Measurements from ENCODE around the gene AXIN1.
"Not testable (repeated sequence)": the region's sequence is repeated elsewhere in the genome, so short reads cannot be mapped to it uniquely, and the experiment has no call there.

AXIN1 gene

DNA sequence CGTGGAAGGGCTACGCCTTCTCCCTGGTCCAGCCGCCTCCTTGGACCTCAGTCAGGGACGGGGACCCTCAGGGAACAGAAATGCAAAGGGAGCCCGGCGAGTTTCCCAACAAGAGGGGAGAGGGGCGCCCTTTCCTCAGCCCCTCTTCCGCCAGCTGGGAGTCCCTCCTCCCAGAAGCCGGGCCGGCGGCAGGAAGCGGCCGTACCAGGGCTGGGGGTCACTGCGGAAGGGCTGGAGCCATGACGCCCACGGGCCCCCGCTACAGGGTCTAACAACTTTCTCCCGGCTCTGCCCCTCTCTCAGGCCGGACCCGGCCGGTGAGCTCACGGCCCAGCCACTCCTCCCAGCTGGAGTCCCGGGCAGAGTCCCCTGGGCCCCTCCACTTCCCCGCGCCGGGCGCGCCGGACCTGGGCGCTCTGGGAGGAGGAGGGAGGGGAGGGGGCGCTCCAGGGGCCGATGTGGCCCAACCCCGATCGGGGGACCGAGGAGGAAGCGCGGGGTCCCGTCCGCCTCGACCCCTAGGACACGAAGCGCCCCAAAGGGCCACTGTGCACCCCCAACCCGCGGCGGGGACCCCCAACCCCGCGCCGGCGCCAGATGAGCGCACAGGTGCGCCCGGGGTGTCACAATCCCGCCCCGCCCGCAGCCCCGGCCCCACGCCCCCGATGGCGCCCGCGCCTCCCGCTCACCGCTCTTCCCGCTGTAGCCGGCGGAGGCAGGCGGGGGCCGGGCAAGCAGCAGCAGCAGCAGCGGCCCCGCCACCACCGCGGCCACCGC is 28.7 kb upstream of the AXIN1 start:
- DNase-seq: peak; percentile 52

DNA sequence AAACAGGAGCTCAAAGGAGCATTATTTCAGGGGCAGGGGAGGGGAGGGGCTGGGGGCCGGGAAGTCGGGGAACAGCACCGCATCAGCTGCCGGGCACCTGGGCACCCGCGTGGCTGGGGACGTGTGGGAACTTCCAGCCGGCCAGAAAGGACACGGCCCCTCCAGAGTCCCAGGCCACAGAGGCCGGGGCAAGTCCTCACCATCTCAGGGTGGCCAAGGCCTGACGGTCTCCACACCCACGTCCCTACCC is 28.2 kb upstream of the AXIN1 start:
- DNase-seq: no peak

DNA sequence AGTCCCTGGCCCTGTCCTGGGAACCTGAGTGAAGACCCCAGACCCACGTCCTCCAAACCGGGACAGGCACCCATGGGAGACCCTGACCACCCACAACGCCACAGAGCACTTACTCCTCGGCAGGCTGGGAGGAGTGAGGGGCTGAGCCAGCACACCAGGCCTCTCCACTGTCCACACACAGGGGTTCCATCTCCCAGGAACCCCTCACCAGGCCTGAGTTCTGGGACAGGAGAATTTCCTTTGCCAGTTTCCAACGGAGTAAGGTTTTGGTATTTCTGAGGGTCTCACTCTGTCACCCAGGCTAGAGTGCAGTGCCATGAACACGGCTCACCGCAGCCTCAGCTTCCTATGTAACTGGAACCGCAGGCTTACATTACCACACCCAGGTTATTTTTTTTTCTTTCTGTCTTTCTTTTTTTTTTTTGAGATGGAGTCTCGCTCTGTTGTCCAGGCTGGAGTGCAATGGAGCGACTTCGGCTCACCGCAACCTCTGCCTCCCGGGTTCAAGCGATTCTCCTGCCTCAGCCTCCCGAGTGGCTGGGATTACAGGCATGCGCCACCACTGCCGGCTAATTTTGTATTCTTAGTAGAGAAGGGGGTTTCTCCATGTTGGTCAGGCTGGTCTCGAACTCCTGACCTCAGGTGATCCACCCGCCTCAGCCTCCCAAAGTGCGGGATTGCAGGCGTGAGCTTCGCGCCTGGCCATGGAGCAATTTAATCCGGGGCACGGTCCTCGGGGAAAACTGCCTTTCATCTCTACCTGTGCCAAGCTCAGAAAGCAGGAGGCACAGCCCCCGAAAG is 27.6 kb upstream of the AXIN1 start:
- no peak for DNase-seq

DNA sequence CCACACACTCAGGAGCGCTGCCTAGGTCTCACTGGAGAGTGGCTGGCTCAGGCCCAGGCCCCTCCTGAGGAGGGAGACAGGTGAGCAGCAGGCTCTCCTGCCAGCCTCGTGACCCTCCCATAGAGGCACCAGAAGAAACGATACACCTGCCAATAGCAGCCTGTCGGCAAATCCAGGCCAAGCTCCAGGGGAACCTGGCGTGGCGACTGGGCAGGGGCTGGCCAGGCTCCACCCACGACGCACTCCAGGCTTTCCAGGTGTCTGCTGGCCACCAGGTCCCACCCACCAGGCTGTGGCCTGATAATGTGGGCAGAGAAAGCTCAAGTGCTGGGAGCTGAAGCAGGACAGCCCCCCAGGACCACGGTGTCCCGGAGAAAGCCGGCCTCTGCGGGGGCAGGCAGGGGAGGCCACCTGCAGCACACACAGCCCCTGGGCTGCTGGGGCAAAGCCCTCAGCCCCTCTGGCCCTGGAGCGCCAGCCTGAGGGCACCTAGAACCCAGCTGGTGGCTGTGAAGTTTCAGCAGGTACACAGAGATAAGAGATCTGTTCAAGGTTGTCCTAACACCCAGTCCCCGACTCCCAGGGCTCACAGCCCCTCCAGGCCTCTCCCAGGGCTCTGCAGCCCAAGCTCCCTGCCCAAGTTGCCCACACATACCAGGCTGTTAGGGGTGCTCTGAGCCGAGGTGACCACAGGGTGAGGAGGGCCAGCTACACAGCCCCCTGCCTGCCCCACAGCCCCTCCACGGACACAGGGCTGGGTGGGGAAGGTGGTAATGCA is 26.8 kb upstream of the AXIN1 start:
- no peak for DNase-seq

DNA sequence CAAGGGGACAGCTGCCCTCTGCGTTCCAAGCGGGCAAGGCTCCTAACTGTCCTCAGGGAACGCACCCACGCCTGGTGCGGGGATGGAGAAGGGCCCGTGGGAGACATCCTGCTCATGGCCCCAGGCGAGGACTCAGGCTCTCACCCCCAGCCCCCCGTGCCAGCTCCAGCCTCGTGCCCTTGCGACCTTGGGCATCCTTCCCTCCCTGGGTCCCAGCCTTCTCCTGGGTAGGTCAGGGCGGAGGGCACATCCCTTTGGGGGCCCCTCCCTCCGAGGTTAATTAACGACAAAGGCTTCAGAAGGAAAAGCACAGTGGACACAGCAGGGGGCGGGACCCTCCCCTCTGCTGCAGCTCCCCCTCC is 26.3 kb upstream of the AXIN1 start:
- no peak for DNase-seq

DNA sequence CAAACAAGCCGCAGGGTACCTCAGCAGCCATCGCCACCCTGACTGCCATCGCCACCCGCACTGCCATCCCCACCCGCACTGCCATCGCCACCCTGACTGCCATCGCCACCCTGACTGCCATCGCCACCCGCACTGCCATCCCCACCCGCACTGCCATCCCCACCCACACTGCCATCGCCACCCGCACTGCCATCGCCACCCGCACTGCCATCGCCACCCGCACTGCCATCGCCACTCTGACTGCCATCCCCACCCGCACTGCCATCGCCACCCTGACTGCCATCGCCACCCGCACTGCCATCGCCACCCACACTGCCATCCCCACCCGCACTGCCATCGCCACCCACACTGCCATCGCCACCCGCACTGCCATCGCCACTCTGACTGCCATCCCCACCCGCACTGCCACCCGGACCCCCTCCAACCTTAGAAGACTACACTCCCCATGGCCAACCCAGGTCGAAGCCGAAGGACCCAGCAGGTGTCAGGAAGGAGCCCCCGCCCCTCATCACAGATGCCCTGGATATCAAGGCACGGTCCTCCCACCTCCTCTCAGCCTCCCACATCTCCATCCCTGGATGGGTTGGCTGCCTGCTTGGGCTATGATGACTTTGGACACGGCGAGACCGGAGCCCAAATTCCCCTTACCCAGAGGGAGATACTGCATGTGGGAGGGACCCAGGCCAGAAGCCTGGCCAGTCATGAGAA is 25.7 kb upstream of the AXIN1 start:
- not testable (repeated sequence) for DNase-seq

DNA sequence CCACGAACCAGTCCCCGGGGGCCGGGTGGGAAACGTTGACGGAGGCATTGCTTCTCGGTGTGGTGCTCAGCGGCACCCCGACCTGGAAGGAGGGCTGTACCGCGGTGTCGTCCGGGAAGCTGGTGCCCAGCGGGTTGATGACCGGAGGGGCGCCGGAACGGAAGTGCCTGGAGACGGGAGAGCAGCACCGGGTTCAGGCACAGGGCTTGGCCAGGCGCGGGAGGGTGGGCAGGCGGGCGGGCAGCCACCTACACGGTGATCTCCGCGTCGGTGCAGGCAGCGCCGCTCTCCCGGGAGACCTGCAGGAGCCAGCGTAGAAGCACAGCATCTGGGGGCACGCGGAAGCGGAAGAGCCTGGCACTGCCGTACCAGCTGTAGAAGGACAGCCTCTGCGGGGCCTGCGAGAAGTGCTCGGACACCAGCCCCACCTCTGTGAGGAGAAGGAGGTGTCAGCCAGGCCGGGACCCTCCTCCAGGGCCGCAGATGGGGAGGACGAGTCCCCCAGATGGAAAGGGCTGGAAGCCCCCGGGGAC is 25.0 kb upstream of the AXIN1 start:
- no peak for DNase-seq

DNA sequence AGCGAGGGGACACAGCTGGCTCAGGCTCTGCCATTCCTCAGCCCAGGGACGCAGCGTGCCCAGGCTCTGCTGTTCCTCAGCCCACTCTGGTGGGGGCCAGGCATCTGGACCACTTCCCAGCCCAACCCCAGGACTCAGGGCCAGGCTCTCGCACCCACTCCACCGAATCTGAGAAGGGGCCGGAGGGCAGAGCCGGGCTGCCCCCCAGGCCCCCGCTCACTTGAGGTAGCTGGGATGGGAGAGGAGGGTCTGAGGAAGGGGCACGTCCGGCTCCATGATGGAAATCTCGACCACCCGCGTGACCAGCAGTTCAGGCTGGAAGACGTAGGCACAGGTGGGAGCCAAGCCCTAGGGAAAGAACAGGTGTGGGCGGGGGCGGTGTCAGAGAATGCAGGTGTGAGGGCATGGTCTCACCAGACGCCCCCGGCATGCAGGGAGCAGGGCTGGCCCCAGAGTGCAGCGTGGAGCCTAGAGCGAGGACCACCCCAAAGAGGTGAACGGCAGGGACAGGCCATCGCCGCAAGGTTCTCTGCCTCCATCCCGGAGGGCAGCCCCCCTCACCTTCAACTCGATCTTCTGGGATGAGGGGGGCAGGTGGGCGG is 24.4 kb upstream of the AXIN1 start:
- DNase-seq: no peak

DNA sequence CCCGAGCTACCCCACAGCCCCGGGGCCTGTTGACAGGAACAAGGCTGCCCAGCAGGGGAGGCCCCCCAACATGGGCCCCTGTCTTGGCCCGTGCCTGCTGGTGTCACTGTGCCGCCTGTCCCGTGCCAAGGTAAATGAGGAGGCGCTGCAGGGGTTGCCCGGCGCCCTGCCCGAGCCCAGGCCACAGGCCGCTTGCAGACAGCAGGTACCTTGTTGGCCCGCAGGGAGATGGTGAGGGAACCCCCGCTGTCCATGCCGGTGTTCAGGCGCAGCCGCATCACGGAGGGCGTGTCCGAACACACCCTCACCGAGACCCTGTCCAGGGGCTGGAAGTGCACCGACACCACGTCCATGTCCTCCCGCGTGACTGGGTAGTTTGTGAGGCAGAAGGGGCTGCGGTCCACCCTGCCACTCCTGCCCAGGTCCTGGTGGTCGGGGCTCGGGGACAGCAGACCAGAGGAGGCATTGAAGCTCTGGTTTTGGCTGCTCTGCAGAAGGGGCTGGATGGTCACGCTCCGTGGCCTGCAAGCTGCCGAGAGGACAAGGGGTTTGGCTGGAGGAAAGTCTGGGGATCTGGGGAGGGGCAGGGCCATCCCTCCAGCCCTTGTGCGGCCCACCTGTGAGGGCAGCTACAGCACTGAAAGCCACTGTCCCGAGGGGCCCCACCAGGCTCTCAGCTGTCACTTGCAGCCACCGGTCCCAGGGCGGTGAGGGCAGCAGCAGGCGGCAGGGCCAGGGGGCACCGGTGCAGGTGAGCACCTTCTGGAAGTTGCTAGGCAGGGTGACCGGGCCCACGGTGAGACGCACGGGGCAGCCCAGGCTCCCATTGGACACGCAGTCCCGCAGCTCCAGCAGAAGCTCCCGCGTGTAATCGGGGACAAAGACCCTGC is 23.6 kb upstream of the AXIN1 start:
- no peak for DNase-seq

DNA sequence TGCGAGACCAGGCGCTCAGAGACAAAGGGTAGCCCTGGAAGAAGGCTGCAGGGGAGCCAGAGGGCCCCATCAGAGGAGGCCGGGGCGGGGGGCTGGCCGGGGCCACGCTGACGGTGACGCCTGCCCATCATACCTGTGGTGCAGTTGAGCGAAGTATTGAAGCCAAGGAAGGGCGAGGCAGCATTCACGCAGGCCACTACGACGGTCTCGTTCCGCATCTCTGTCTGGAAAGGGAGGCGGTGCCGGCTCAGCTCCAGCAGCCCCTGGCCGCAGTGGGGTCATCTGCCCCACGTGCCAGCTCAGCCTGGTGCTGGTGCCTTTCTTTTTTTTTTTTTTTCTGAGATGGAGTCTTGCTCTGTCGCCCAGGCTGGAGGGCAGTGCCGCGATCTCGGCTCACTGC is 22.7 kb upstream of the AXIN1 start:
- DNase-seq: no peak

DNA sequence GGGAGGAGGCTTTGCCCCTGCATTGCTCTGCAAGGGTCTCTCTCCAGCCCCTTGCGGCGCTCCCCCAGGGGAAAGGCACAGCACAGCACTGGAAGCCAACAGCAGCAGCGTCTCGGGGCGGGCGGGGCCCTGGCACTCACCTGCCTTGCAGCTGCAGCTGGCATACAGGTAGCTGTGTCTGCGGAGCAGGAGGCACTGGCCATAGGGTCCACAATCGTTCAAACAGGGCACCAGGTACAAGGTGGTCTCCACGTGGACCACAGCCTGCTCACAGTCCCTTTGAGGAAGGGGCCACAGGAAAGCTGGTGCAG is 22.0 kb upstream of the AXIN1 start:
- DNase-seq: no peak

DNA sequence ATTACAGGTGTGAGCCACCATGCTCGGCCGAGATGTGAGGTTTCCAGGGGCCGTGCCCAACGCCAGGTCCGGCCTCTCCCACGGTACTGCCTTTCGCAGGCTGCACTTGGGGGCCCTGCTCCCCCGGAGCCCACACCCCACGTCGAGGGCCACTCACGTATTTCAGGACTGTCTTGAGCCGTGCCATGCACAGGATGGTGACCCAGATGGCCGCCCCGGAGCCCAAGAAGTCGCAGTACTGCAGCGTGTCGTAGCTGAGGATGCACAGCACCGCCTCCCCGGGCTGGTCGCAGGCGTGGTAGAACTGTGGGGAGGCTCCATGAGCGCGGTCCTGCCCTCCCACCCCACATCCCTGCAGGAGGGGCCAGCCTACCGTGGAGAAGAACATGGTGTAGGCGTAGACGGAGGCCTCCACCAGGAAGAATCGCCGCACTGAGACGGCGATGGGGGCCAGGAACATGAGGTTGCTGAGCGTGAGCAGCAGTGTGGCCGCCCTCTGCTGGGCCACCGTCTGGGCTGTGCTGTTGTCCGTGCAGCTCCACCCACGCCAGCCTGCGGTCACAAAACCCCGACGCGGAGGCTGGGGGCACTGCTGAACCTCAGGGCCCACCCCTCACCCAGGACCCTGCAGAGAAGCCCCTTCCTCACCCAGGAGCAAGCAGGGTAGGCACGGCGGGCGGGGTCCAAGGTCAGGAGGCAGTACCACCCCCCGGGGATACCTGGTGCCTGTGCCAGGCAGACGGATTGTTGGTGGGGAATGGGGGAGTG is 21.5 kb upstream of the AXIN1 start:
- no peak for DNase-seq

DNA sequence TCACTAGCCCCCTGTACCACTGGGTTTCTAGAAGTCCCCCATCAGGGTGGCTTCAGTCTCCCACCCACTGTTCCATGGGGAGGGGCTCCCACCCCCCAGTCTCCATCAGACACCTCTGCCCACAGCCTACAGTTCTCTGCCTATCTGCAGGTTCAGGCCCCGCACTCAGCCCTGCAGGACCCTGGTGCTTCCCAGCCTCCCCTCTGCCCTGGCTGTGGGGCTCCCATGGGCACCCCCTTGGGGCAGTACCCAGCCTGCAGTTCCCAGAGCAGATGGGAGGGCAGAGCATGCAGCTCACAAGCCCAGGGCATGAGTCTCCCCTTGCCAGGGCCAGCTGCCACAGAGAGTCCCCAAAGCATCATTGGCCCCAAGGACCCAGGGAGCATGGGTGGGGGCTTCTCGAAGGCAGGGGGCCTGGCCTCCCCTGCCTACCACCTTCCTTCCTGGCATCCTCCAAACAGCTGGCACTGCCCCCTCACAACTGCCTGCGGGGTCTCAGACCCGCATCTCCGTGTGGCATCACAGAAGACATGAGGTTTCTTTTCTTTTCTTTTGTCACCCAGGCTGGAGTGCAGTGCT is 20.6 kb upstream of the AXIN1 start:
- no peak for DNase-seq

DNA sequence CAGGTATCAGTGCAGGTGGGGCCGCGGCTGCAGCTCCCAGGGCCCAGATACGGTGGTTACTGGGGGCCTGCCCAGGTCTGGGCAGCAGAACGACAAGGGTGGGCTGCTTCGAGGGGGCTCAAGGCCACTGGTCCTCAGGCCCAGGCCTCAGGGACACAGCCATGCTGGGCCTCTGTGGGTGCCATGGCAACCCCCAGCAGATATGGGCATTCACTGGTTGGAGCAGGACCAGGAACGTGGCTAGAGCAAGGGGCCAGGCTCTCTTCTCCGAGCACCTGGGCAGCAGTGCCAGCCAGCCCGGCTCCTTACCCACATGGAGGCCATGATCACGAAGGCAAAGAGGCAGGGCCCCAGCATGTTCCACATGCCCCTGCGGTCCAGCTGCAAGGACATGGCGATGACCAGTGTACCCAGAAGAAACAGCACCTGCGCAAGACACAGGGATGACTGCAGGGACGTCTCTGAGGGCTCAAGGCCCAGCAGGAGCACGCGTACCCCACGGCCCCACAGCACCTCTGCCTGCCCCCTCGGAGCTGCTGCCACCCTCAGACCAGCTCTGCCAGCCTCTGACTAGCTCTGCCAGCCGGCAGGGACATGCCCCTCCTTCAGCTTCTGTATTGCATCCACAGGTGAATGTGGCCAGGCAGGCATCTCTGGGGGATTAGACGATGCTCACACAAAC is 19.9 kb upstream of the AXIN1 start:
- DNase-seq: no peak

DNA sequence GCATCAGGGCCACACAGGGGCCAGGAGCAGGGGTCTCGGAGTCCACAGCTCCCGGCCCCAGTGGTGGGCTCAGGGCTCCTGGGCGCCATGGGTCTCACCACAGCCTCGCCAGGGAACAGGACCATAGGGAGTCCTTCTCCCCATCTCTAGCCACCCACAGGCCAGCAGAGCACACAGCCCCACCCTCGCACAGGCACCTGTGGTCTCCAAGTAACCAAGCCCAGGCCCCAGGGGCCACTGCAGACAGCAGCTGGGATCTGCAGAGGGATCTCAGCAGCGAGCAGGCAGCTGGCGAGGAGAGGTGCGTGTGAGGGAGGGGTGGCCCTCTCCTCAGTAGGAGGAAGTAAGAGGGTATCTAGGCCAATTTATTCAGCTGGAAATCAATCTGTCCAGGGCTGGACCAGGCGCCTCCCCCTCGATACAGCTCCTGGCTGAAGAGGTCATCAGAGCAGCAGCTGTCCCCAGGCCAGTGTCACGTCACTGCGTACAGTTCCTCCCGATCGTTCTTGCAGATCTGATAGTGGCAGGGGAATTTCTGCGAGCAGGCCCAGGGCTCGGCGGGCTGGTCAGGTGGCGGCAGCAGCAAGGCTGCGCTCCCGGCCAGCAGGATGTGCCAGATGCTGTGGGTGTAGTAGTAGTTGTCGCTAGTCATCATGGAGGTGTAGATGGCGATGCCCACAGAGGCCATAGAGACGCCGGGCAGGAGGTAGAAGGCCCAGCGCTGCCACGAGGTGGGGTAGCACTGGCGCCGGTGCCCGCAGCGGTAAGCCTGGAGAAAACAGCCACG is 19.2 kb upstream of the AXIN1 start:
- DNase-seq: peak; percentile 65

DNA sequence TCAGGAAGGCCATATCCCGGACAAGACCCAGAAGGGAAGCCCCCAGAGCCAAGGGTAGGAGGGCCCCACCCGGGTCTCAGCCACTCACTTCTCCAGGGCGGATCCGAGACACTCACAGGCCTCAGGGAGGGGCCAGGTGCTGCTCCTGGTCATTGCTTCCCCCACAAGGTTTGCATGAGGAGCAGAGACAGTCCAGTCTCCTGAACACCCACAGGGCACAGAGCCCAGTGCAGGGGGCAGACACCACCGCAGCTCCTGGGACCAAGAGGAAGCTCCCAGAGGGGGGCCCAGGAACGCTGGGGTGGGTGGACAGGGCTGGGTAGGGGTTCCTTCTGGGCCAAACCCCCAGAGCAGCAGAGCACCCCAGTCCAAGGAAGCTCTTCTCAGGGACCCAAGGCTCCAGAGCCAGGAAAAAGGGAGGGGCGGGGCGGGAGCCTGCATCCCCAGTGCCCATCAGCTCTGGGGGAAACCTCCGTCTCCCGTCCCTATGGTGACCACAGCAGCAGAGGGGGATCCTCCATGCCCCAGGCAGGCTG is 18.5 kb upstream of the AXIN1 start:
- no peak for DNase-seq

DNA sequence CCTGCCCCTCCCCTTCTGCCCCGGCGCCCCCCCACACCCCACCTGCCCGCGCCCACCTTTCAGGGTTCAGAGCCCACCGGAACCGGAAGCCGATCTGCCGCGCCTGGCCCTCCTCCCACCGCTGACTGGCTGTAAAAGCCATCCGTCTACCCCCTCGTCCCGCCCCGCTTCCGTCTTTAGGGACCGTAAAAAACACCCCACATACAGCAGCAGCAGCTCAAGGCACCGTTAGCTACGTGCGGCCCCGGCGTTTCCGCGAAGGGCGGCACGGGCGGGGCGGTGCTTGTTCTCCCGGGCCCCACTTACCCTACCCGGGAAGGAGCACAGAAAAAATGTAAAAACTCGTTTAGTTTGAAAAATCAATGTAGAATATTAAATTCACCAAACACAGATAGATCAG is 17.9 kb upstream of the AXIN1 start, which contains the start of gene MRPL28:
MRPL28 (minus strand) TSS at position 96 of the 400 bp plus-strand sequence. CDS start 320 bp downstream, outside the sequence.
- peak; percentile 98 for DNase-seq

DNA sequence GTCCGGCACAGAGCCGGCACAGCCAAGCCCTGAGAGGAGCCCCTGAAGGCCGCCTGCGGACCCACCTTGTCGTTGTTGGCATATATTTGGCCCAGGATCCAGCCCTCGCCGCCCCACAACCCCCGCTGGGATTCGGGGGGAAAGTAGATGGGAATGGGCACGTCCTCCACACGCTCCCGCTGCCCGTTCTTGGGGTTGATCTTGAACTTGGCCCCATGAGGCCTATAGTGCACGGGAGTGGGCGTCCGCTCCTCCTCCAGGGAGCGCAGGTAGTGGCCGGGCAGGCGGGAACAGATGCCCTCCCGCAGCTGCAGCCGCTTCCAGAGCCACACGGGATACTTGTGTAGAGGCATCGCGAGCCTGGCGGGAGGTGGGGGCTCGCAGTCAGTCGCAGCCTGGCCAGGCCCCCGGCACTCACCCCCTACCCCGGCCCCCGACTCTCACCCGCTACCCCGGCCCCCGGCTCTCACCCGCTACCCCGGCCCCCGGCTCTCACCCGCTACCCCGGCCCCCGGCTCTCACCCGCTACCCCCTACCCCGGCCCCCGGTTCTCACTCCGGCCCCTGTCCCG is 17.4 kb upstream of the AXIN1 start:
- DNase-seq: no peak
